Endothelial cell (in vitro differentiated cells): Measurements from ENCODE around the gene LCORL. TPM values are rescaled to one million over a fixed set of nuclear protein-coding genes. Genes with fewer than 3 reads are reported as not detected.

ENCODE experiments used
- DNase-seq: peaks from one replicate; pipeline ENCODE4 v3.0.0; 2021; ENCODE audit warnings: low spot score
- H3K27ac Mint-ChIP-seq: one replicate; pipeline ENCODE4 v1.8.0; 2021; ENCODE audit warnings: mixed read lengths, inconsistent platforms; ENCODE audit not compliant: unreplicated experiment
- H3K27me3 Mint-ChIP-seq: one replicate; pipeline ENCODE4 v1.8.0; 2021; ENCODE audit warnings: mild to moderate bottlenecking, moderate library complexity, mixed read lengths, inconsistent platforms; ENCODE audit not compliant: unreplicated experiment
- H3K36me3 Mint-ChIP-seq: one replicate; pipeline ENCODE4 v1.8.0; 2021; ENCODE audit warnings: mild to moderate bottlenecking, low read depth, mixed read lengths, inconsistent platforms; ENCODE audit not compliant: unreplicated experiment
- H3K4me1 Mint-ChIP-seq: one replicate; pipeline ENCODE4 v1.8.0; 2021; ENCODE audit warnings: mild to moderate bottlenecking, mixed read lengths, inconsistent platforms; ENCODE audit not compliant: unreplicated experiment
- H3K4me3 Mint-ChIP-seq: one replicate; pipeline ENCODE4 v1.8.0; 2021; ENCODE audit warnings: mild to moderate bottlenecking, mixed read lengths, inconsistent platforms; ENCODE audit not compliant: unreplicated experiment
- H3K9me3 Mint-ChIP-seq: one replicate; pipeline ENCODE4 v1.8.0; 2021; ENCODE audit warnings: mixed read lengths, inconsistent platforms; ENCODE audit not compliant: unreplicated experiment
- total RNA-seq: library from RNA; stranded (reverse); fragmentation: NEBNext Ultra II Directional; extraction: Animal tissue kit (Norgen Biotek cat#: 25700); gene quantifications from one replicate; pipeline ENCODE4 v1.2.1, GENCODE V29; 2021; ENCODE audit not compliant: unreplicated experiment
- TF ChIP-seq, protein P1 (sequence below): fragments of 200-600 bp; sonication (generic); IDR thresholded peaks from one replicate; pipeline ENCODE4 v1.5.0; 2021; ENCODE audit warnings: antibody characterized with exemption; ENCODE audit not compliant: unreplicated experiment

The LCORL gene
- total RNA-seq, 1 donor from 2014 or later: 18.4 TPM

DNA sequence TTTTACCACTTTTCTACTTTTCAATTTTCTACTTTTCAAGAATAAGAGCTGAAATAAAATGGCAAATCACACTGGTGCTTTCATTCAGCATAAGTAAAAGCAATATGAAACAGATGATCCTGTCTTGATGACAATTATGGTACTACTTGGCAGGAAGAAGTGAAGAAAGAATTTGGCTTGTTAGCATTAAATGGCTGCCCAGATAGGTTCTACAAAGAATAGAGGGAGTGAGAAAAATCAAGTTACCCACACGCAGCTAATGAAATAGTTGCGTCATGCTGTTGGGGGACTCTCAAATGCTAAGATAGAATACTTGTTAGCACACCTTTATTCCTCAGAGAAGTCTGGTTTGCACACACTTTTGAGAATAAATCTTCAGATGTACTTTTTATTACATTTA, 12.5 kb upstream of the LCORL start:
- TF ChIP-seq, protein P1, sequence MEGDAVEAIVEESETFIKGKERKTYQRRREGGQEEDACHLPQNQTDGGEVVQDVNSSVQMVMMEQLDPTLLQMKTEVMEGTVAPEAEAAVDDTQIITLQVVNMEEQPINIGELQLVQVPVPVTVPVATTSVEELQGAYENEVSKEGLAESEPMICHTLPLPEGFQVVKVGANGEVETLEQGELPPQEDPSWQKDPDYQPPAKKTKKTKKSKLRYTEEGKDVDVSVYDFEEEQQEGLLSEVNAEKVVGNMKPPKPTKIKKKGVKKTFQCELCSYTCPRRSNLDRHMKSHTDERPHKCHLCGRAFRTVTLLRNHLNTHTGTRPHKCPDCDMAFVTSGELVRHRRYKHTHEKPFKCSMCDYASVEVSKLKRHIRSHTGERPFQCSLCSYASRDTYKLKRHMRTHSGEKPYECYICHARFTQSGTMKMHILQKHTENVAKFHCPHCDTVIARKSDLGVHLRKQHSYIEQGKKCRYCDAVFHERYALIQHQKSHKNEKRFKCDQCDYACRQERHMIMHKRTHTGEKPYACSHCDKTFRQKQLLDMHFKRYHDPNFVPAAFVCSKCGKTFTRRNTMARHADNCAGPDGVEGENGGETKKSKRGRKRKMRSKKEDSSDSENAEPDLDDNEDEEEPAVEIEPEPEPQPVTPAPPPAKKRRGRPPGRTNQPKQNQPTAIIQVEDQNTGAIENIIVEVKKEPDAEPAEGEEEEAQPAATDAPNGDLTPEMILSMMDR: no peak
- DNase-seq: no peak
- Mint-ChIP-seq H3K27me3 (peaks cover 2% of the 10 kb centered on the region), H3K4me3 (no peak overlapping the region), H3K4me1 (no peaks in the 10 kb centered on the region), H3K27ac (no peak overlapping the region), H3K9me3 (no peaks in the 10 kb centered on the region), H3K36me3 (no peaks in the 10 kb centered on the region)

DNA sequence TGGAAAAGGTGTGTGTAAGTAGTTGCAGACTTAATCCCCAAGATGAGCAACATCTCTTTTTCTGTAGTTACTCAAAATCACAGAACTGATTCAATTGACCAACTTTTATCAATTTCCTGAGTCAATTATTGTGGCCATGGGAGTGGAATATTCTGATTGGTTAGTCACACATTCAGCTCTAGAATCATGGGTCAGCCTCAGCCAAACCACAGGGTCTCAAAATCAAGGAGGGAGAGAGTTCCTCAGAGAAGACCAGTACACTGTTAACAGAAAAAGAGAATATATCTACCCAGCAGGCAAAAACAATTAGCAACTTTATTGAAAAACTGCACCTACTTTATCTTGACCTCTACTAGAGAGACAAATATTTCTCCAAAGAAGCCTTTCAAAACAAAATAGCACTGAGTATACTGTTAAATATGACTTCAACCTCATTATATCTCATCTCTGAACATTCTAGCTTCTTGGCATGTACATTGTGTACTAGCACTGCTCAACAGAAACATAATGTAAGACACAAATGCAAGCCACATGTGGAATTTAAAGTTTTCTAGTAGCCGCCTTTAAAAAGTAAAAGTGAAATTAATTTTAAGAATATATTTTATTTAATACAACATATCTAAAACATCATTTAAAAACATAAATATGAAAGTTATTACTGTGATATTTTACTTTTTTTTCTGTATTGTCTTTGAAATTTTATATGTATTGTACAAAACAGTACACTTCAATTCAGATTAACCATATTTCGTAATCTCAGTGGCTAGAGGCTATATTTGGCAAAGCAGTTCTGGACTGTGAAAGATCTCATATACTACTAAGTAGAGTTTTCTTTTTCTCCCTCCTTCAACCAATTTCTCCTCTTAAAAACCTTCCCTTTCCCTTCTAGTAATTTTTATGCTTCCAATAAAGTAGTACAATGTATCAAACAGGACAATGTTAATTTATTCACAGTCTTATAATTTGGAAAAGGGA, 11.8 kb upstream of the LCORL start:
- no peaks in the 10 kb centered on the region for H3K9me3 Mint-ChIP-seq
- no peak for DNase-seq
- TF ChIP-seq, protein P1: no peak
- H3K4me3 Mint-ChIP-seq: no peak overlapping the region
- no peak overlapping the region for H3K27ac Mint-ChIP-seq
- no peaks in the 10 kb centered on the region for H3K36me3 Mint-ChIP-seq
- H3K4me1 Mint-ChIP-seq: no peaks in the 10 kb centered on the region
- peaks cover 2% of the 10 kb centered on the region for H3K27me3 Mint-ChIP-seq

DNA sequence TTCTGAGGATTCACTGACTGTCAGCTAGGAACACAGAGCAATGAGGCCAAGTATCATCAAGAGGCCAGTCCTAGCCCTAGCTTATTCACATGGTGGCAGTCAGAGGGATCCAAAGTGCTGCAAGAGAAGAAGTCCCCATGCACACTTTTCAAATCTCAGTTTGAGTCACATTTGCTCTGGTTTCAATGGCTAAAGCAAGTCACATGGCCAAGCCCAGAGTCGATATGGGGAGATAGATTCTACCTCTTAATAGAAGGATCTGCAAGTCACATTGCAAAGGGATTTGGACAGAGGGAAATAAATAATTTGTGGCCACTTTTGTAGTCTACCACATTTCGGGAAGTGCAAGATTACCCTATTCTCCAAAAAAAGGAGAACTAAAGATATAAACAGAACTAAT, 3.7 kb upstream of the LCORL start:
- no peak for DNase-seq
- peaks cover 4% of the 10 kb centered on the region for H3K36me3 Mint-ChIP-seq
- peaks cover 7% of the 10 kb centered on the region for H3K4me1 Mint-ChIP-seq
- no peak overlapping the region for H3K4me3 Mint-ChIP-seq
- H3K27ac Mint-ChIP-seq: no peak overlapping the region
- H3K27me3 Mint-ChIP-seq: peaks cover 16% of the 10 kb centered on the region
- TF ChIP-seq, protein P1: no peak
- H3K9me3 Mint-ChIP-seq: no peaks in the 10 kb centered on the region

DNA sequence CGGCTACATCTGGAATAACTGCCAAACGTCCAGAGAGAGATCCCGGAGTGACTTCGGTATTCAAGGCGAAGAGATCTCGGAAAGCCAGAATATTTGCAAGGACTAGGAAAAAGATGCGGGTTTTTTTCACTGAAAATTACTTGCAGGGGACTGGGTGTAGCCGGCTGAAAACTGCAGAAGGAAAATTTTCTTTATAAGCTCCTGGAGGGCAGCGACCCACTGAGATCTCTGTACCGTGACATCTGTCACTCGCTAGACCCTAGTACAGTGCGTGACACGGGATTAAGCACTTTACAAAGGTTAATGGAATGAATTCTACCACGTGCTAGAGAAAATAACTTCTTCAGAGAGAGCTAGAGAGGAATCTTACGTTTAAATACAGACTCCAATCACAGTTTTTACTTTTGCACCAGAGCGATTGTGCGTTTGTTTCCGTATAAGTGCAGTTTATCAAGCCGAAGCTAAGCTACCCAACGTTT, 1.1 kb upstream of the LCORL start:
- H3K9me3 Mint-ChIP-seq: no peaks in the 10 kb centered on the region
- peaks cover 20% of the 10 kb centered on the region for H3K27me3 Mint-ChIP-seq
- H3K4me1 Mint-ChIP-seq: peaks cover 12% of the 10 kb centered on the region
- TF ChIP-seq, protein P1: no peak
- no peak for DNase-seq
- peaks cover 7% of the 10 kb centered on the region for H3K36me3 Mint-ChIP-seq
- peak overlapping the region; percentile 75 for H3K27ac Mint-ChIP-seq
- peak overlapping the region; percentile 93 for H3K4me3 Mint-ChIP-seq

DNA sequence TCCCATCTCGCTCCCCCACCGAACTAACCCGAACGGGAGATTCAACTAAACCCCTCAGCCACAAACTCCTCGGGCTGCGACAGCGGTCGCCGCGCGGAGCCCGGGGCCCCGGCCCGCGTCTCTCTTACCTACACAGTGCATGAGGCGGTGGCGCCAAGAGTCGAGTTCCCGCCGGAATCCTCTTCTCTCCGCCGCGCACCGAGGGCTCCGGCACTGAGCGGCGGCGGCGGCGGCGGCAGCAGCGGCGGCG, 160 bp downstream of the LCORL start:
- no peaks in the 10 kb centered on the region for H3K9me3 Mint-ChIP-seq
- peaks cover 20% of the 10 kb centered on the region for H3K27me3 Mint-ChIP-seq
- peak overlapping the region; percentile 86 for H3K4me3 Mint-ChIP-seq

More for the DNA sequence above, 160 bp downstream of the LCORL start:
- TF ChIP-seq, protein P1: no peak
- no peak for DNase-seq
- peaks cover 7% of the 10 kb centered on the region for H3K36me3 Mint-ChIP-seq
- peaks cover 12% of the 10 kb centered on the region for H3K4me1 Mint-ChIP-seq
- no peak overlapping the region for H3K27ac Mint-ChIP-seq
